KMS-11 (cell line): Measurements from ENCODE around the gene CEACAM4.

Experiments used
- H2AFZ ChIP-seq: fragments of 200-600 bp; sonication (generic); 2 replicates; pipeline ENCODE4 v1.6.1; 2016; ENCODE audit warnings: antibody characterized with exemption, mixed run types, low read depth
- H3K27ac ChIP-seq: fragments of 200-600 bp; sonication (generic); 2 replicates; pipeline ENCODE4 v1.6.1; 2016; ENCODE audit warnings: mild to moderate bottlenecking, mixed run types
- H3K27me3 ChIP-seq: fragments of 200-600 bp; sonication (generic); 2 replicates; pipeline ENCODE4 v1.6.1; 2017; ENCODE audit warnings: mild to moderate bottlenecking, low read depth, mixed run types, moderate library complexity; ENCODE audit not compliant: insufficient read depth
- H3K36me3 ChIP-seq: fragments of 200-600 bp; sonication (generic); 2 replicates; pipeline ENCODE4 v1.6.1; 2017; ENCODE audit warnings: mild to moderate bottlenecking, mixed run types; ENCODE audit not compliant: insufficient read depth
- H3K4me1 ChIP-seq: fragments of 200-600 bp; sonication (generic); 2 replicates; pipeline ENCODE4 v1.6.1; 2016; ENCODE audit warnings: mild to moderate bottlenecking, low read depth, mixed run types; ENCODE audit not compliant: poor library complexity, severe bottlenecking
- H3K4me2 ChIP-seq: fragments of 200-600 bp; sonication (generic); 2 replicates; pipeline ENCODE4 v1.7.0; 2016; ENCODE audit warnings: mild to moderate bottlenecking, mixed run types
- H3K4me3 ChIP-seq: fragments of 200-600 bp; sonication (generic); IDR thresholded peaks from 2 replicates; pipeline ENCODE4 v1.6.1; 2017; ENCODE audit warnings: low read depth, low read length, mixed read lengths; ENCODE audit not compliant: insufficient read depth
- H3K79me2 ChIP-seq: fragments of 200-600 bp; sonication (generic); 2 replicates; pipeline ENCODE4 v1.6.1; 2016; ENCODE audit warnings: low read depth, mixed run types; ENCODE audit not compliant: insufficient read depth
- H3K9ac ChIP-seq: fragments of 200-600 bp; sonication (generic); 2 replicates; pipeline ENCODE4 v1.6.1; 2016; ENCODE audit warnings: mild to moderate bottlenecking, mixed run types
- H4K20me1 ChIP-seq: fragments of 200-600 bp; sonication (generic); 2 replicates; pipeline ENCODE4 v1.6.1; 2016; ENCODE audit warnings: mild to moderate bottlenecking, mixed run types; ENCODE audit not compliant: insufficient read depth
- TF ChIP-seq, protein P1 (sequence below): fragments of 200-600 bp; sonication (generic); conservative IDR thresholded peaks from 2 replicates; pipeline ENCODE4 v1.6.1; 2017; ENCODE audit warnings: low read depth, mild to moderate bottlenecking, antibody characterized with exemption, low read length, moderate library complexity, mixed read lengths

The CEACAM4 gene

DNA sequence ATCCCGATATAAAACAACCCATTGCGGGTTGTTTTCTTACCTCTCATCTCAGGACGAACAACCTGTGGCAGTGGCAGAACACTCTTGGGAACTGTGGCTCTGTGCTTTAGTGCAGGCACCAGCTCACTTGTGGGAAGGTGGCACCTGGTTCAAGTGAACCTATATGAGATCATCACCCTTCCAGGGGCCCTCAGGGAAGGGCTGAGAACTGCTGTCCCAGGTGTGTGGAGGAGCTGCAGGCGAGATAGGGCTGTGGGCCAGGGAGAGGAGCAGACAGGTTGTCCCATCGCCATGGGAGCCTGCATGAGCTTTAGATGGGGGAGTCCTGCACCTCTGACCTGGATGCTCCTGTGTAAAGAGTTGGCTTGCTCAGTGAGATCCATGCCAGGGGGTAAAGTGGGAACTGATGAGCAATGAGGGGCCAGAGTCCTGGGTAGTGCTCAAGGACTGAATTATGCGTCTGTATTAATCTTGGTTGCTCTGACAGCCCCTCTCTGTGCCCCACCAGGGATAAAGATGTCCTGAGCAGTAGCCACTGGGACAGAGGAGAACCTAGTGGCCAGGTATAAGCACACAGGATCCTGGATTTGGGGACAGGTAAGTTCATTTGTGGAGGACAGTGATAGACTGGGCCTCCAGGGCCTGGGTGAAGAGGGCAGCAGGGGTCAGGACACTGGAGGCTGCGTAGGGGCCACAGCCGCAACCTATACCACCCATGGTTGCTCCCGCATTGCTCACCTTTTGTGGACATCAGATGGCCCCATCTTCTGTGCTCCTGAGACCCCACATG is 8.7 kb downstream of the CEACAM4 start:
- H3K9ac ChIP-seq: no peak overlapping the region
- no peaks in the 10 kb centered on the region for H3K4me1 ChIP-seq
- H3K27ac ChIP-seq: no peak overlapping the region
- no peak overlapping the region for H2AFZ ChIP-seq
- H3K36me3 ChIP-seq: no peaks in the 10 kb centered on the region
- TF ChIP-seq, protein P1, sequence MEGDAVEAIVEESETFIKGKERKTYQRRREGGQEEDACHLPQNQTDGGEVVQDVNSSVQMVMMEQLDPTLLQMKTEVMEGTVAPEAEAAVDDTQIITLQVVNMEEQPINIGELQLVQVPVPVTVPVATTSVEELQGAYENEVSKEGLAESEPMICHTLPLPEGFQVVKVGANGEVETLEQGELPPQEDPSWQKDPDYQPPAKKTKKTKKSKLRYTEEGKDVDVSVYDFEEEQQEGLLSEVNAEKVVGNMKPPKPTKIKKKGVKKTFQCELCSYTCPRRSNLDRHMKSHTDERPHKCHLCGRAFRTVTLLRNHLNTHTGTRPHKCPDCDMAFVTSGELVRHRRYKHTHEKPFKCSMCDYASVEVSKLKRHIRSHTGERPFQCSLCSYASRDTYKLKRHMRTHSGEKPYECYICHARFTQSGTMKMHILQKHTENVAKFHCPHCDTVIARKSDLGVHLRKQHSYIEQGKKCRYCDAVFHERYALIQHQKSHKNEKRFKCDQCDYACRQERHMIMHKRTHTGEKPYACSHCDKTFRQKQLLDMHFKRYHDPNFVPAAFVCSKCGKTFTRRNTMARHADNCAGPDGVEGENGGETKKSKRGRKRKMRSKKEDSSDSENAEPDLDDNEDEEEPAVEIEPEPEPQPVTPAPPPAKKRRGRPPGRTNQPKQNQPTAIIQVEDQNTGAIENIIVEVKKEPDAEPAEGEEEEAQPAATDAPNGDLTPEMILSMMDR: no peak
- no peak overlapping the region for H3K4me3 ChIP-seq
- H3K27me3 ChIP-seq: peaks cover 44% of the 10 kb centered on the region
- no peaks in the 10 kb centered on the region for H3K79me2 ChIP-seq
- H4K20me1 ChIP-seq: no peaks in the 10 kb centered on the region
- no peak overlapping the region for H3K4me2 ChIP-seq

DNA sequence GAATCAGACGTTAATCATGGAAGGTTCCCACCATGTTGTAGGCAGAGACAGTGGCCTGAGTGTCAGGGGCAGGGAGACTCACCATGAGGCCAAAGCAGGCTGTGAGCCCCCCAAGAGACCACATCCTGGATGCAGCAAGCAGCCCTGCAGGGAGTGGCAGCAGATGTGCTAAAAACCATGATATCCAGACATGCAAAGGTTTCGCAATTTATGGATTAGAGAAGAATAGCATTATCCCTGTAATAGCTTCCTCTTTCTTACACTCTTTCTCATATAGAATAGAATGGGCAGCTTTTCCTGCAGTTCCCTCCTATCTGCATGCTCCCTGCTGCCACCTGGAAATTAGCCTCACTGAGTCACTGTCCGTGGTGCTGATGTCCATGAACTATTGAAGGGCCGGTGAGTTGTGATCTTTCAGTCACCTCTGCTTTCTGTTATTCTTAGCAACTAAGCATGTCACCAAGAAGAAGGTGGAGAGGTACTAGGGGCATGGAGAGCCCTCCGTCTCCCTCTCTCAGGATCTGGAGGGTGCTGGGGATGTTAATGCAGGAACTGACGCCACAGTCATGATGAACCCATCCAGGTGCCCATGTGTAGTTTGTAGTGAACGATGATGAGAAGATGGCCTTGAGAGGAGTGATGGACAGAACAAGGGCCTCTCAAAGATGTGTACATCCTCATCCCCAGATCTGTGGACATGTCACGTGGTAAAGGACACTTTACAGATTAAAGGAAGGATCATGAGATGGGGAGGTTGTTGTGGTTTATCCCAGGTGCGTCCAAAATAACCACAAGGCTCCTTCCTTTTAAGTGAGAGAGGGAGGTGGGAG is 9.9 kb downstream of the CEACAM4 start:
- Histone ChIP-seq H3K79me2 (no peaks in the 10 kb centered on the region), H4K20me1 (no peaks in the 10 kb centered on the region), H3K9ac (no peak overlapping the region), H3K4me3 (no peak overlapping the region), H2AFZ (no peak overlapping the region), H3K27ac (no peak overlapping the region), H3K27me3 (peaks cover 33% of the 10 kb centered on the region), H3K4me1 (no peaks in the 10 kb centered on the region), H3K36me3 (no peaks in the 10 kb centered on the region), H3K4me2 (no peak overlapping the region)
- TF ChIP-seq, protein P1: no peak

DNA sequence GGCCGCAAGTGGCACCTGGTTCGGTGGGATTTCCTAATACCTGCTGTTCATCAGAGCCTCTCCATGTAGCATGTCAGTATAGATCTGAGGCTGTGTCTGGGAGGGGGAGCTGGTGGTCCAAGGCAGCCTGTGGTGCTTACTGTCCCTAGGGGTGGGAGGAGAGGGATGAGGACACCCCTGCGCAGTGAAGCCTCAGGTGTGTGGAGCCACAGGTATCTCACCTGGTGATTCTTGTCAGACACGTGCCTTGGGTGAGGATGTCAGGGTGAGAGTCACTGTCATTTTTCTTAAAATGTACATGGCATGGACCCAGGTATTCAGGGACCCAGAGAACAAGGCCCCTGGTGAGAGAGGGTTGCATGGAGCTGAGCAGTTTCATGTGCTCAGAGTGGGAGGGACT is 11.7 kb downstream of the CEACAM4 start:
- Histone ChIP-seq H2AFZ (no peak overlapping the region), H3K27ac (no peak overlapping the region), H3K79me2 (no peaks in the 10 kb centered on the region), H3K4me2 (no peak overlapping the region), H3K4me1 (no peaks in the 10 kb centered on the region), H3K36me3 (no peaks in the 10 kb centered on the region), H3K9ac (no peak overlapping the region), H3K4me3 (no peak overlapping the region), H4K20me1 (no peaks in the 10 kb centered on the region), H3K27me3 (peaks cover 20% of the 10 kb centered on the region)
- TF ChIP-seq, protein P1: no peak

DNA sequence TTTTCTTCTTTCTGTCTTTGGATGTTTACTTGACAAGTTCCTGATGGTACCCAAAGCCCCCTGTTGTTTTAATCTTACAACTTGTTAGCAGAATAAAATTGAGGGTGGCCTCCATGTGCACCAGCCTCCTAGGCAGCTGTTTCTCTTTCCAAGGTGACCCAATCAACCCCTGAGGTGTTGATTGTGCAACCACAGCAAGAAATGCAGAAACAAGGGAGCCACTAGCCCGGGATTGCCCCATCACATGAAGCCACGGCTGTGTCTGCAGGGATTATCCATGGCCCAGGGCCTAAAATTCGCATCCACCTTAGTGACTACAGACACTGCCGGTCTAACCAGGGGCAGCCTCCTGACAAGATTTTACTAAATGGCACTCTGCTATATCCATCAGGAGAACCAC is 14.4 kb downstream of the CEACAM4 start:
- H3K36me3 ChIP-seq: no peaks in the 10 kb centered on the region
- no peak overlapping the region for H3K4me3 ChIP-seq
- no peaks in the 10 kb centered on the region for H4K20me1 ChIP-seq
- TF ChIP-seq, protein P1: no peak
- no peak overlapping the region for H3K9ac ChIP-seq
- no peak overlapping the region for H3K27ac ChIP-seq
- H3K4me2 ChIP-seq: no peak overlapping the region
- peaks cover 21% of the 10 kb centered on the region; the same call in 1 of the 2 replicates for H3K27me3 ChIP-seq
- H2AFZ ChIP-seq: no peak overlapping the region
- H3K4me1 ChIP-seq: no peaks in the 10 kb centered on the region
- H3K79me2 ChIP-seq: no peaks in the 10 kb centered on the region
